ENCODE measurements around the gene IQGAP3. TPM values are rescaled to one million over a fixed set of nuclear protein-coding genes. Genes with fewer than 3 reads are reported as not detected.

The IQGAP3 gene
- total and polyA plus RNA-seq, 4 donors, result under 0.01 to 8.5 (median 0.43) TPM

- TF ChIP-seq JUND (IDR thresholded peaks at IDR 0.05) (no peak), YY1 (IDR thresholded peaks at IDR 0.05) (no peak), CTCF (IDR thresholded peaks at IDR 0.05; ENCODE audit: low read depth, low read length, missing input control) (no peak), FOXA2 (IDR thresholded peaks at IDR 0.05) (no peak)
Measured at GRCh38 chr1:156549390-156549789, 23.0 kb downstream of the IQGAP3 start (continued).

- Histone ChIP-seq H3K27me3 (ENCODE audit: control insufficient read depth in 4 of 4, insufficient read depth in 4 of 4, low read length in 3 of 4) (no peaks in the 10 kb centered on the region), H3K27ac (ENCODE audit: low read depth in 1 of 2, low read length in 2 of 2) (no peak overlapping the region), H3K36me3 (ENCODE audit: control insufficient read depth in 4 of 4, insufficient read depth in 3 of 4, low read depth in 1 of 4, low read length in 3 of 4) (no peaks in the 10 kb centered on the region), H3K4me3 (ENCODE audit: low read depth in 1 of 3, low read length in 3 of 3) (no peak overlapping the region), H3K9ac (ENCODE audit: low read depth in 1 of 2, low read length in 2 of 2) (no peak overlapping the region), H3K4me1 (ENCODE audit: control insufficient read depth in 4 of 4, insufficient read depth in 4 of 4, low read length in 3 of 4) (no peaks in the 10 kb centered on the region), H3K9me3 (ENCODE audit: control insufficient read depth in 4 of 4, low read length in 3 of 4) (no peaks in the 10 kb centered on the region)
- no peak for DNase-seq (ENCODE audit: low spot score)
- 93% methylated on average over 9 of the region's 9 CpGs for WGBS
- no peak for TF ChIP-seq RAD21 (IDR thresholded peaks at IDR 0.05)
- no peak for TF ChIP-seq FOXA2 (IDR thresholded peaks at IDR 0.05)
- no peak for TF ChIP-seq ZBTB33 (IDR thresholded peaks at IDR 0.05)
- no peak for TF ChIP-seq JUND (IDR thresholded peaks at IDR 0.05)
- no peak for TF ChIP-seq GABPA (IDR thresholded peaks at IDR 0.05 in 1 of 2, conservative IDR thresholded peaks at IDR 0.05 in 1 of 2)
- no peak for TF ChIP-seq MAX (IDR thresholded peaks at IDR 0.05)
- TF ChIP-seq NR2F2 (IDR thresholded peaks at IDR 0.05), result no peak
- TF ChIP-seq HNF4A (conservative IDR thresholded peaks at IDR 0.05), result no peak
- TF ChIP-seq RXRA (IDR thresholded peaks at IDR 0.05), result no peak
- TF ChIP-seq YY1 (IDR thresholded peaks at IDR 0.05), result no peak
- TF ChIP-seq ATF3 (IDR thresholded peaks at IDR 0.05), result no peak
- TF ChIP-seq FOXA1 (IDR thresholded peaks at IDR 0.05), result no peak
- no peak for TF ChIP-seq CTCF (IDR thresholded peaks at IDR 0.05; ENCODE audit: low read depth, low read length, missing input control)
- TF ChIP-seq EGR1 (IDR thresholded peaks at IDR 0.05; ENCODE audit: low read depth in 2 of 2), result no peak
- no peak for TF ChIP-seq TAF1 (conservative IDR thresholded peaks at IDR 0.05)
- TF ChIP-seq REST (IDR thresholded peaks at IDR 0.05), result no peak
- TF ChIP-seq SP1 (IDR thresholded peaks at IDR 0.05), result no peak
- no peak for TF ChIP-seq HNF4G (IDR thresholded peaks at IDR 0.05)
Measured at GRCh38 chr1:156547982-156548381, 24.4 kb downstream of the IQGAP3 start.

Measured in liver (tissue), 9 donors.